ENCODE measurements around the gene LRRC7.
A peak's percentile ranks its signal among the peaks of the same experiment; 100 is the strongest.

Gene LRRC7

DNA sequence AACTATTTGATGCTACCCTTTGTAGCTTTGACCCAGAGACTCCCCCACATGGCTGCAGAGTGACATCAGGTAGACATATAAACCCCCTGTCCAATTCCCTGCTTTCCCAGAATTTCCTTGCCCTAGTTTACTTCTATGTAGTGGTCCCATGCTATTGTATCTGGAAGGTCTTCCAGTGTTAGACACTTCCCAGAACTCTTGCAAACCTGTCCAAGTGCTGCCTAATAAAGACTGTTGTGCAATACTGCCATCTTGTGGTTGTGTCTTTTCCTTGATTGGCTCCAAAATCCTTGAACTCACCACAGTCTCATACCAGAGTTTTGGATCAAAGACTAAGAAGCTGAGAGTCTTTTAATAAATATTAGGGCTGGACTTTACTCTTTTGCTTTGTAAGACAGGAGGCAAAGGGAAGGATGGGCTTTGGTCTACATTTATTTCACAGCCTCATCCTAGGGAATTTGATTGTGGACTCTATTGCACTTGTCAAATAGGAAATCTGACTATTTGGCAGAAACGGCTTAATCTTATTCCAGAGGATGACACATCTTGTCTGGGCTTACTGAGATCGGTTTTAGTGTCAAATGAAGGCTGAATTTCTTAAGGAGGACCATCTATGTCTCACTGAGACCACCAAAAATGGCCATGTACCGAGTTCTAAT, 169.9 kb downstream of the LRRC7 start:
- H3K9me2 ChIP-seq (ENCODE audit: low read depth, low read length): no peaks in the 10 kb centered on the region
- H3K79me2 ChIP-seq (ENCODE audit: insufficient read depth, low read length): no peaks in the 10 kb centered on the region
- no peaks in the 10 kb centered on the region for H3K36me3 ChIP-seq (ENCODE audit: insufficient read depth, low read length)
- H4K20me1 ChIP-seq (ENCODE audit: insufficient read depth, low read length): no peaks in the 10 kb centered on the region
- no peak overlapping the region for H3K4me3 ChIP-seq (ENCODE audit: low read depth, low read length, poor library complexity, severe bottlenecking)
- H3K9me3 ChIP-seq (ENCODE audit: low read length): no peaks in the 10 kb centered on the region
- H3K4me1 ChIP-seq (ENCODE audit: insufficient read depth, low read length, severe bottlenecking): no peaks in the 10 kb centered on the region
- TF ChIP-seq CTCF (IDR thresholded peaks at IDR 0.05; ENCODE audit: low read length): peak; percentile 85
- TF ChIP-seq EZH2 (IDR thresholded peaks at IDR 0.05; ENCODE audit: borderline replicate concordance, low read length): no peak
- H3K27me3 ChIP-seq (ENCODE audit: insufficient read depth, low read length): no peaks in the 10 kb centered on the region
- H3K4me2 ChIP-seq (ENCODE audit: low read length): no peak overlapping the region
- H3K9ac ChIP-seq (ENCODE audit: low read length): no peak overlapping the region
- no peak overlapping the region for H2AFZ ChIP-seq (ENCODE audit: low read length)
- no peaks in the 10 kb centered on the region for H3F3A ChIP-seq (ENCODE audit: insufficient read depth, low read length)
- H3K27ac ChIP-seq (ENCODE audit: low read depth, low read length, poor library complexity, severe bottlenecking): no peak overlapping the region

DNA sequence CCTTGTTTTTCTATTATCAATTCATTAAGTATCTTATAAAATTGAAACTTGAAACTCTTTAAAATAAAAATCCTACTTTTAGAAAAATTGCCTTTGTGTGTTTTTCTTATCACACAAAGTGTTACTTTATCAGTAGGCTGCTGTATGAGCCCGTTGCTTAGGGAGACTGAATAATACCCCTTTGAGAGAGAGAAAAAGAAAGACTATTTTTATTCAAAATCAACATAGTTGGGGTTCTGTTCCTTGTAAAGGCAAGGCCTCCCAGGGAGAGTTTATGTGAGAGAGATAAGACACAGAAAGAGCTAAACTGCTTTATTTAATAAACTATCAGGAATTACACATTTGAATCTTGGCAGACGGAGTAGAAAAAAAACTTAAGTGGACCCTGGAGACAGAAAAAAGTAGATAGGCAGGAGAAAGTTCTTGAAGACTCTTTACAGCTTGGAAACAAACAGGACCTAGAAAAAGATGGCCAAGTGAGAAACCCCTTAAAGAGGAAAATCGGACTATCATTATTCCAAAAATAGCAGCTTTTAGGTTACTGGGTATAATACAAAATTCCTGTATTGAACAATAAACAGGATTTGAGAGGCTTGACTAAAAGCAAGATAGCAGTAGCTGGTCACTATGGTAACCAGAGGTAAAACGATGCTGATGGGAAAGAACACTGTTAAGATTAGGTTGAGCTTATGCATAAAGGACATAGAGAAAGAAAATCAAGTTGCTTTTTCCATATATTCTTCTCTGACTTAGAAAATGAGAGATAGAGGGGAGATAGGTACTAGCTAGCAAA, 170.9 kb downstream of the LRRC7 start:
- Histone ChIP-seq H3K36me3 (ENCODE audit: insufficient read depth, low read length) (no peaks in the 10 kb centered on the region), H3K27me3 (ENCODE audit: insufficient read depth, low read length) (no peaks in the 10 kb centered on the region), H2AFZ (ENCODE audit: low read length) (no peak overlapping the region), H3K4me2 (ENCODE audit: low read length) (no peak overlapping the region), H3K79me2 (ENCODE audit: insufficient read depth, low read length) (no peaks in the 10 kb centered on the region), H3K4me1 (ENCODE audit: insufficient read depth, low read length, severe bottlenecking) (no peaks in the 10 kb centered on the region), H3K27ac (ENCODE audit: low read depth, low read length, poor library complexity, severe bottlenecking) (no peak overlapping the region), H3K4me3 (ENCODE audit: low read depth, low read length, poor library complexity, severe bottlenecking) (no peak overlapping the region), H4K20me1 (ENCODE audit: insufficient read depth, low read length) (no peaks in the 10 kb centered on the region), H3K9me2 (ENCODE audit: low read depth, low read length) (no peaks in the 10 kb centered on the region), H3K9me3 (ENCODE audit: low read length) (no peaks in the 10 kb centered on the region), H3K9ac (ENCODE audit: low read length) (no peak overlapping the region), H3F3A (ENCODE audit: insufficient read depth, low read length) (no peaks in the 10 kb centered on the region)
- no peak for TF ChIP-seq CTCF (IDR thresholded peaks at IDR 0.05; ENCODE audit: low read length)
- no peak for TF ChIP-seq EZH2 (IDR thresholded peaks at IDR 0.05; ENCODE audit: borderline replicate concordance, low read length)

DNA sequence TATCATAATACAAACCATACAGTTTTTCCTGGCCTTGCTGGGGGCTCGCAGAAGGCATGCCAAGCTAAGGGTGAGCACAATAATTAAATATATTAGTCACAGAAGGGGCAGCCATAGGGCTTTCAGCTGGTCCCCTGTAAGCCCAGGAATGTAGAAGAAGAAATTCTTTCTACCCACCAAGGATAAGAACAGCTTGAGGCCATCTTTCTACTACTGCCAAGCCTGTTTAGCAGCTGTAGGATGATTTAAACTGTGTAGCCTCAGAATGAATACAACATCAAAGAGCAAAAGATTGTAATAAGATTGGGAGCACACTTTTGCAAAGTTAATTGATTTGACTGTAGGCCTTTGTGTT, 171.5 kb downstream of the LRRC7 start:
- Histone ChIP-seq H4K20me1 (ENCODE audit: insufficient read depth, low read length) (no peaks in the 10 kb centered on the region), H3K36me3 (ENCODE audit: insufficient read depth, low read length) (no peaks in the 10 kb centered on the region), H3K4me1 (ENCODE audit: insufficient read depth, low read length, severe bottlenecking) (no peaks in the 10 kb centered on the region), H3K9ac (ENCODE audit: low read length) (no peak overlapping the region), H2AFZ (ENCODE audit: low read length) (no peak overlapping the region), H3F3A (ENCODE audit: insufficient read depth, low read length) (no peaks in the 10 kb centered on the region), H3K9me2 (ENCODE audit: low read depth, low read length) (no peaks in the 10 kb centered on the region), H3K79me2 (ENCODE audit: insufficient read depth, low read length) (no peaks in the 10 kb centered on the region), H3K27ac (ENCODE audit: low read depth, low read length, poor library complexity, severe bottlenecking) (no peak overlapping the region), H3K4me3 (ENCODE audit: low read depth, low read length, poor library complexity, severe bottlenecking) (no peak overlapping the region), H3K4me2 (ENCODE audit: low read length) (no peak overlapping the region), H3K27me3 (ENCODE audit: insufficient read depth, low read length) (no peaks in the 10 kb centered on the region), H3K9me3 (ENCODE audit: low read length) (no peaks in the 10 kb centered on the region)
- TF ChIP-seq EZH2 (IDR thresholded peaks at IDR 0.05; ENCODE audit: borderline replicate concordance, low read length): no peak
- no peak for TF ChIP-seq CTCF (IDR thresholded peaks at IDR 0.05; ENCODE audit: low read length)
